K562 (cell line): ENCODE data around the gene PFKP. TPM values are rescaled to one million over a fixed set of nuclear protein-coding genes. Genes with fewer than 3 reads are reported as not detected.

Source experiments
- FOXA1 ChIP-seq: fragments of 450-650 bp; IDR thresholded peaks from 2 replicates; pipeline ENCODE4 v1.6.1; 2016; ENCODE audit warnings: mild to moderate bottlenecking, borderline replicate concordance
- MTA1 ChIP-seq: fragments of 450-650 bp; IDR thresholded peaks from 2 replicates; pipeline ENCODE4 v1.6.1; 2017; ENCODE audit warnings: borderline replicate concordance
- TAF1 ChIP-seq: IDR thresholded peaks from 2 replicates; pipeline ENCODE4 v1.6.1; 2011; ENCODE audit warnings: mild to moderate bottlenecking, low read length, moderate library complexity; ENCODE audit not compliant: insufficient read depth, control insufficient read depth, severe bottlenecking; ENCODE audit errors: extremely low read depth
- ZFP36 ChIP-seq: fragments of 150-350 bp; IDR thresholded peaks from 2 replicates; pipeline ENCODE4 v1.6.1; 2018; ENCODE audit warnings: low read length, low read depth; ENCODE audit not compliant: partially characterized antibody
- polyA plus RNA-seq, 8 experiments: library from polyadenylated mRNA; depleted of rRNA in 4 of 8; stranded (reverse) in 5 of 8; unstranded in 3 of 8; fragments of >200 nt; fragmentation: Nextera tagmentation in 2 of 8; fragmentation: Illumina TruSeq in 1 of 8; extraction: Ambion mirVana in 2 of 8; extraction: Trizol in 1 of 8; gene quantifications; 2 replicates each; pipeline versions ENCODE4 v1.2.1 to v1.2.3, GENCODE V29; 2011 to 2014; ENCODE audit warnings: inconsistent platforms in 1 of 8, missing spikeins in 1 of 8
- total RNA-seq, 7 experiments: library from RNA; depleted of rRNA in 6 of 7; stranded (reverse); fragments of >200 nt in 6 of 7; fragmentation: Illumina TruSeq in 2 of 7; extraction: Trizol in 2 of 7; gene quantifications; 2 replicates each; pipeline versions ENCODE4 v1.2.1 to v1.2.3, GENCODE V29; 2011 to 2021; ENCODE audit warnings: low replicate concordance in 1 of 7
- TF ChIP-seq, protein P1 (sequence below): fragments of 150-350 bp; conservative IDR thresholded peaks from 2 replicates; pipeline ENCODE4 v1.6.1; 2014; ENCODE audit warnings: low read length
- TF ChIP-seq, protein P2 (sequence below), 3 experiments: IDR thresholded peaks in 2 of 3; conservative IDR thresholded peaks in 1 of 3; 2 replicates each; pipeline ENCODE4 v1.5.1; 2011 to 2012; ENCODE audit warnings: low read length in 3 of 3, mild to moderate bottlenecking in 3 of 3, control low read depth in 2 of 3, improper control_type of control experiment in 1 of 3, inconsistent platforms in 1 of 3, low read depth in 1 of 3, mixed read lengths in 1 of 3, moderate library complexity in 1 of 3; ENCODE audit not compliant: insufficient read depth in 2 of 3

Gene PFKP
- total and polyA plus RNA-seq, 9 of the 15 experiments (the other 6 are each of a cell fraction or from before 2014, with no cell fraction given) = 23.5 to 116 (median 62.1) TPM

DNA sequence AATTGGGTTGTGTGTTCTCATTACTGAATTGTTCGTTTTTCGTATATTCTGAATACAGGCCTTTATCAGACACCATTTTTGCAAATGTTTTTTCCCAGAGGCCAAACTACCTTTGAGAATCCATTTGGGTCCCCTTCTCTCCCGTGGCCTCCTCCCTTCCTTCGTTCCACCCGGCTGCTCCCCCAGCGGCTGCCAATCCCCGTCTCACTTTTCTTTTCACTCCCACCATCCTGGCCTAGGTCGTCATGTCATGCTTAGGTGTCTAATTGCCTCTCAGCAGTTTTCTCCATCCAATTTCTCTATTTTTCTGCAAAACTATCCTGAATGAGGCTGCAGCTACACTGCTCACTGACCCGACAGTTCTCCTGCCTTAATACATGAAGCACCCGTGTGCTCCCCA is 87.3 kb downstream of the PFKP start (continued):
- no peak for TF ChIP-seq TAF1
- no peak for TF ChIP-seq ZFP36
- TF ChIP-seq, protein P1, sequence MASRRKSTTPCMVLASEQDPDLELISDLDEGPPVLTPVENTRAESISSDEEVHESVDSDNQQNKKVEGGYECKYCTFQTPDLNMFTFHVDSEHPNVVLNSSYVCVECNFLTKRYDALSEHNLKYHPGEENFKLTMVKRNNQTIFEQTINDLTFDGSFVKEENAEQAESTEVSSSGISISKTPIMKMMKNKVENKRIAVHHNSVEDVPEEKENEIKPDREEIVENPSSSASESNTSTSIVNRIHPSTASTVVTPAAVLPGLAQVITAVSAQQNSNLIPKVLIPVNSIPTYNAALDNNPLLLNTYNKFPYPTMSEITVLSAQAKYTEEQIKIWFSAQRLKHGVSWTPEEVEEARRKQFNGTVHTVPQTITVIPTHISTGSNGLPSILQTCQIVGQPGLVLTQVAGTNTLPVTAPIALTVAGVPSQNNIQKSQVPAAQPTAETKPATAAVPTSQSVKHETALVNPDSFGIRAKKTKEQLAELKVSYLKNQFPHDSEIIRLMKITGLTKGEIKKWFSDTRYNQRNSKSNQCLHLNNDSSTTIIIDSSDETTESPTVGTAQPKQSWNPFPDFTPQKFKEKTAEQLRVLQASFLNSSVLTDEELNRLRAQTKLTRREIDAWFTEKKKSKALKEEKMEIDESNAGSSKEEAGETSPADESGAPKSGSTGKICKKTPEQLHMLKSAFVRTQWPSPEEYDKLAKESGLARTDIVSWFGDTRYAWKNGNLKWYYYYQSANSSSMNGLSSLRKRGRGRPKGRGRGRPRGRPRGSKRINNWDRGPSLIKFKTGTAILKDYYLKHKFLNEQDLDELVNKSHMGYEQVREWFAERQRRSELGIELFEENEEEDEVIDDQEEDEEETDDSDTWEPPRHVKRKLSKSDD = no peak
- TF ChIP-seq, protein P2, sequence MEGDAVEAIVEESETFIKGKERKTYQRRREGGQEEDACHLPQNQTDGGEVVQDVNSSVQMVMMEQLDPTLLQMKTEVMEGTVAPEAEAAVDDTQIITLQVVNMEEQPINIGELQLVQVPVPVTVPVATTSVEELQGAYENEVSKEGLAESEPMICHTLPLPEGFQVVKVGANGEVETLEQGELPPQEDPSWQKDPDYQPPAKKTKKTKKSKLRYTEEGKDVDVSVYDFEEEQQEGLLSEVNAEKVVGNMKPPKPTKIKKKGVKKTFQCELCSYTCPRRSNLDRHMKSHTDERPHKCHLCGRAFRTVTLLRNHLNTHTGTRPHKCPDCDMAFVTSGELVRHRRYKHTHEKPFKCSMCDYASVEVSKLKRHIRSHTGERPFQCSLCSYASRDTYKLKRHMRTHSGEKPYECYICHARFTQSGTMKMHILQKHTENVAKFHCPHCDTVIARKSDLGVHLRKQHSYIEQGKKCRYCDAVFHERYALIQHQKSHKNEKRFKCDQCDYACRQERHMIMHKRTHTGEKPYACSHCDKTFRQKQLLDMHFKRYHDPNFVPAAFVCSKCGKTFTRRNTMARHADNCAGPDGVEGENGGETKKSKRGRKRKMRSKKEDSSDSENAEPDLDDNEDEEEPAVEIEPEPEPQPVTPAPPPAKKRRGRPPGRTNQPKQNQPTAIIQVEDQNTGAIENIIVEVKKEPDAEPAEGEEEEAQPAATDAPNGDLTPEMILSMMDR (IDR thresholded peaks at IDR 0.05 in 2 of 3, conservative IDR thresholded peaks at IDR 0.05 in 1 of 3; ENCODE audit: insufficient read depth in 2 of 3, low read depth in 1 of 3, low read length in 3 of 3) = no peak
- no peak for TF ChIP-seq FOXA1
- TF ChIP-seq MTA1 = no peak
